D721Med (cell line): Measurements from ENCODE around the gene NPB.

Source experiments
- DNase-seq: peaks from one replicate; pipeline ENCODE4 v3.0.0; 2011; ENCODE audit warnings: low spot score; ENCODE audit not compliant: insufficient read length
- FAIRE-seq: peaks from 2 replicates; lab custom pipeline; 2011; peaks lifted over from hg19 to GRCh38; lab: Jason Lieb, UNC
- TF ChIP-seq, protein P1 (sequence below): IDR thresholded peaks from 2 replicates; pipeline ENCODE4 v1.5.1; 2012; ENCODE audit warnings: mild to moderate bottlenecking, control low read depth; ENCODE audit not compliant: insufficient read depth; ENCODE audit errors: missing control alignments

Gene NPB

DNA sequence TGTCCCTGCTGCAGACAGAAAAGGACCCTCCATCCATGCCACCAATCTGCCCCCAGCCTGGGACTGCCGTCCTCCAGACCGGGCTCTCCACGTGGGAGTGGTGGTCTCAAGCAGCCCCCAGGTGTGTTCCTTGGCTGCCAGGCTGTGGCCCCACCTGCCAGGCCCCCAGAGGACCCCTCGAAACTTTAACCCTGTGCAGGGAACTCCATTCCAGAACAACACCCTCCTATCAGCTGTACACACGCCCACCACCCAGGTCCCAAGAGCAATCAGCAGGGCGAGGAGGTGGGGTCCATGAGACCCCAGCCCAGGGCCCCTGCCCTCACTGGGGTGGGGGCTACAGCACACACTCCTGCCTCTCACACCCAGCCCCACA, 33.7 kb downstream of the NPB start:
- no peak for FAIRE-seq

DNA sequence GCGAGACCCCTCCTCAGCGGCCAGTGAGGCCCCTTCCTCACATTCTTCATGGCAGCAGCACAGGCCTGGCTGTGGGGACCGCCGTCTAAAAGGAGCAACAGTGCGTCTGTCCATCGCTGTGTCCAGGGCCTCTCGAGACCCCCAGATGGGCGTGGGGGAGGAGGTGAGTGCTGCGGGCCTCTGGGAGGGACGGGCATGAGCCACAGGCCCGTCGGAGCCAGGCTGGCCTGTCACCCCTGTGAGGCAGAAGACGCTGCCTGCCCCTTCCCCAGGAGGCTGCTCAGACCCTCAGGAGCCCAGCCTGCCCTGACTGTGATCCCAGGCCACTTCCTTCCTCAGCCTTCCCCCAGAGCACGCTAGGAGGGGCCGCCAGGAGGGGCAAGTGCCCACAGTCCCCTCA, 37.2 kb downstream of the NPB start:
- DNase-seq (no peak), FAIRE-seq (no peak)
- TF ChIP-seq, protein P1, sequence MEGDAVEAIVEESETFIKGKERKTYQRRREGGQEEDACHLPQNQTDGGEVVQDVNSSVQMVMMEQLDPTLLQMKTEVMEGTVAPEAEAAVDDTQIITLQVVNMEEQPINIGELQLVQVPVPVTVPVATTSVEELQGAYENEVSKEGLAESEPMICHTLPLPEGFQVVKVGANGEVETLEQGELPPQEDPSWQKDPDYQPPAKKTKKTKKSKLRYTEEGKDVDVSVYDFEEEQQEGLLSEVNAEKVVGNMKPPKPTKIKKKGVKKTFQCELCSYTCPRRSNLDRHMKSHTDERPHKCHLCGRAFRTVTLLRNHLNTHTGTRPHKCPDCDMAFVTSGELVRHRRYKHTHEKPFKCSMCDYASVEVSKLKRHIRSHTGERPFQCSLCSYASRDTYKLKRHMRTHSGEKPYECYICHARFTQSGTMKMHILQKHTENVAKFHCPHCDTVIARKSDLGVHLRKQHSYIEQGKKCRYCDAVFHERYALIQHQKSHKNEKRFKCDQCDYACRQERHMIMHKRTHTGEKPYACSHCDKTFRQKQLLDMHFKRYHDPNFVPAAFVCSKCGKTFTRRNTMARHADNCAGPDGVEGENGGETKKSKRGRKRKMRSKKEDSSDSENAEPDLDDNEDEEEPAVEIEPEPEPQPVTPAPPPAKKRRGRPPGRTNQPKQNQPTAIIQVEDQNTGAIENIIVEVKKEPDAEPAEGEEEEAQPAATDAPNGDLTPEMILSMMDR: no peak

More for the DNA sequence above, 33.7 kb downstream of the NPB start:
- DNase-seq: no peak
- TF ChIP-seq, protein P1: no peak

DNA sequence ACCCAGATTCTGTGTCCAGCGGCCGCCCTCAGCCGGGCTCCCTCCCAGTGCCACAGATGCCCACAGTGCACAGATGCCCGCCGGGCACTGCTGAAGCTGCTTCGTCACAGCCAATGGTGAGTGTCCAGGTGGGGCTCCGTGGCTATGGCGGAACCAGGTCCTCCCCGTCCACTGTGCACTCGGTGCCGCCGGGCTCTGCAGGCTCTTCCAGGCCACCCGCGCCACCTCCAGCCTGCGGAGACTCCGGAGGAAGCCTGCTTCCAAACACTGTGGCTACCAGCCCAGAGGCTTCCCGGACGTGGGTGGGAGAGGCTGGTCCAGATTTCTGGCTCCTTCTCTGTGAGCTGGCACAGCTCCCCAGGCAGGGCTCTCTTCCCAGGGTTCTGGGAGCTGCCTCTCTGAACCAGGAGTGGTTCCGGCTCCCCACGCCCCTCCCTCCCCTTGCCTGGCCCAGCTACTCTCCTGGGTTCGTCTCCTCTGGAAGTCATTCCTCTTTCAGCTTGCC, 37.9 kb downstream of the NPB start:
- TF ChIP-seq, protein P1: no peak
- no peak for FAIRE-seq
- DNase-seq: no peak

DNA sequence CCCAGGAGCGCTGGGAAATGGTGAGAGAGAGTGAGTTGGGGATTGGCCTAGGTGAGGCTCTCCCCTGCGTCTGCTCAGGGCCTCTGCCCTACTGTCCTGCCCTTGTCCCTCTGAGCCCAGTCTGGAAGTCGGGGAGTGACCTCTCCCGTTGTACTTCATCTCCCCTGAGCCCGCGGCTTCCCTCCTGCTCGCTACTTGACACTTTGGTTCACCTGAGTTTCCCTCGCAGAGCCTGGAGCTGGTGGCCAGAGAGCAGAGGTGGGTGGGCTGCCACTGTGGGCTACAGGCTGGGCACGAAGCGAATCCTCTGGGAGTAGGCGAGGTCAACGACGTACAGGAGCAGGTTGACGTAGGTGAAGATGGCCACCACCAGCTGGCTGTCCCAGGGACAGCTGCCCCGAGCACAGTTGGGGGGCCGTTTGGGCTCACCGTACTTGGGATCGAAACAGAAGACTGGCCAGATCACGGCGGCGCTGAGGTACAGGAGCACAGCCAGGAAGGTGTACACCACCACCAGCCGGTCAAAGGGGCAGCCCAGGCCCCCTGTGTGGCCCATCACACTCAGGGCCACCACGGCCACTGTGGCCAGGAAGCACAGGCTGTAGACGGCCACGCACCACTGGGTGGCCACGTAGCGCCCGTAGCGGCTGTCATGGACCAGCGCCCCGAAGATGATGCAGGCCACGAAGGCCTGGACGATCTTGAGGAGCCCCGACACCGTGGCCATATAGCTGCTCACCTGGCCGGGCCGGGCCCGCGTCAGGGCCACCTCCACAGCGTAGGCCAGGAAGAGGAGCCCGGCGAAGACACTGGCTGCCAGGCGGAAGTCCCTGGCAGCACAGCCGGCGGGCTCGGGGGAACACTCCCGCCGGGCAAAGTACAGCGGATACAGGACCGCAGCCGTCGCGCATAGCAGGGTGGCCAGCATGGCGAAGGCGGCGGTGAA, 38.8 kb downstream of the NPB start:
- TF ChIP-seq, protein P1: no peak
- DNase-seq: no peak
- FAIRE-seq: no peak

DNA sequence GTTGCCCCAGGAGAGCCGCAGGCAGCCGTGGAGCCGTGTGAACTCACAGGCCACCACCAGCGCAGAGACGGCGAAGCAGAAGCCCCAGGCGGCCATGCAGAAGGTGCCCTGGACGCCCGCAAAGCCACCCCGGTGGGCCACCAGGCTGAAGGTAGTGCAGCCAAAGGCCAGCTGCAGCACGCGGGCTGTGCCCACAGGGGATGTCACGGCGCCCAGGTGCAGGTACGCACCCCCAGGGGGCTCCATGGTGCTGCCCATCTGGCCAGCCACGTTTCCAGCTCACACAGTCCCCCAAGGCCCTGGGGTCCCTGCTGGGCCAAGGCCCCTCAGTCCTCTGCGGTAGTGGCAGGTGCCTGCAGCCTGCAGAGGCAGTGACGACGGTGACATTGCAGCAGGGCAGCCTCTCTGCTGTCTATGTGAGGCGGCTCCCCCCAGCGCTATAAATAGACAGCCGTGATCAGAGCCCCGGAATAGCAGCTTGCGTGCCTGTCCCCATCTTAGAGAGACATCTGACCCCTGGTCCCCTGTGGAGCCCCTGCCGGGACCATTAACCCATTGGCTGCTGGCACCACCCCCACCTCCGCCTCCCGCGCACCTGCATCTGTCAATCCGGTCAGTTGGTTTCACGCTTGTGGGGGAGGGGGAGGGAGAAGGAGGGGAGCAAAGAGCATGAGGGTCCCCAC, 39.6 kb downstream of the NPB start:
- TF ChIP-seq, protein P1: no peak
- FAIRE-seq (no peak), DNase-seq (no peak)

DNA sequence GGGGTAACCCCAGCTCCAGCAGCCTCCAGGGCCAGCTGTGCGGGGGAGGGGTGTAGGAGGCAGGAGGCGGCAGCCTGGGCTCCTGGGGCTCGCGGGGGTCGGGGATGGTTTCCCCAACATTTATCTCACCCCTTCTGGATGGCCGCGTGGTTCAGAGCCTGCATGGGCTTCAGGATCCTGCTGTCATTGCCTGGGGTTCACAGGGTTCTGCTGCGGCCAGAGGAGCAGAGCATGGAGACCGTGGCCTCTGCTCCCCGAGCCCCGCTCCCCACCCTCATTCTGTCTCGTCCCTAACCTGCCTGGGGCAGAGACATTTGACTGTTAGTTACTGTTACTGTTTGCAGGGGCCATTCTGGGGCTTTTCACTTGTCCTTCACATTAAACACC, 40.1 kb downstream of the NPB start:
- TF ChIP-seq, protein P1: no peak
- FAIRE-seq: no peak
- DNase-seq: no peak
